Superior temporal gyrus (tissue), 1 donor: Measurements from ENCODE around the gene EIF2B4.
"Not testable (repeated sequence)": the region's sequence is repeated elsewhere in the genome, so short reads cannot be mapped to it uniquely, and the experiment has no call there.

Experiments
- DNase-seq: peaks from one replicate; pipeline ENCODE4 v3.0.0-alpha.2; 2016; ENCODE audit errors: extremely low spot score

EIF2B4 gene

DNA sequence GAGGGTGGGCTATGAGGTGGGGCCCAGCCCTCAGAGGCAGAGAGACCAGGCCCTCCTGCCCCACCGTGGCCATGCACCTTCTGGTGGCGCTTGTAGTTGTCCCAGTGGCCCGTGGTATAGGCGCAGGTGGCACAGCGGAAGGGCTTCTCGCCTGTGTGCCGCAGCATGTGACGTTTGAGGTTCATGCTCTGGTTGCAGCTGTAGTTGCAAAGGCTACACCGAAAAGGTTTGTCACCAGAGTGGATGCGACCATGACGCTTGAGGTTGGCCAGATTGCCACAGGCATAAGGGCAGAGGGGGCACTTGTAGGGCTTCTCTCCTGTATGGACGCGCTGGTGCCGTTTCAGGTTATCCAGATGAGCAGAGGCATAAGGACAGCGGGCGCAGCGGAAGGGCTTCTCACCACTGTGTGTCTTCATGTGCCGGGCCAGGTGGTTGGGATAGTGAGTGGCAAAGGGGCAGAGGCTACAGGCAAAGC, 7.5 kb upstream of the EIF2B4 start:
- no peak for DNase-seq

DNA sequence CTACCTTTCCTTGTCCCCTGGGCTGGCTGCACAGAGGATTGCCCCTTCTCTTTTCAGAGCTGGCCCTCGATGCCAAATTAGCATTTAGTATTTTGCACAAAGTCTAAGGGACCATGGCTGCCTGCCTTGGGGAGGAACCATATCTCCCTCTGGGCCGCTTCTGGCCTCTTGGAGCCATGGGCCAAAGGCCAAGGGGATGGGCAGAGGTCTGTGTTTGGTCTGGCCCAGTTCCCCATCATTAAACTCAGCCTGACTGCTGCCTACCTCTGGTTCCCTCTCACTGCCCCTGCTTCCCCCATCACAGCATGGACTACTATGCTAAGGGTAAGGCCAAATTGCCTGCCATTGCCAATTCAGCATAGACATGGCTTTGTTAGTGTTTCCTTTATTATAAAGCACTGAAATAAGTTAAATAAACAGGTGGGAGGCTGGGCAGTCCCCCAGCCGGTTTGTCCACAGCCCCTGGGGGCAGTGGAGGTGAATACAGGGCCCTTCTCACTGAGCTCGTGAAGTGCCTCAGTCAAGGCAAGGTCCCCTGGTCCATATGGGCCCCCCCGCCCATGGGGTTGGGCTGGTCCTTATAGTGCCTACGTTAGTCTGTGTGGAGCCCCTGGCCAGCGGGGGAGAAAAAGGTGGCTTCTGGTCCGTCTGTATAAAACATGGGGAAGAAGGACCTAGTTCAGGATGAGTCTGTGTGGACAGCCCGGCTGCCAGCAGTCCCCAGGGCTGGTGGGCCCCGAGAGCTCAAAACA, 6.9 kb upstream of the EIF2B4 start:
- no peak for DNase-seq

DNA sequence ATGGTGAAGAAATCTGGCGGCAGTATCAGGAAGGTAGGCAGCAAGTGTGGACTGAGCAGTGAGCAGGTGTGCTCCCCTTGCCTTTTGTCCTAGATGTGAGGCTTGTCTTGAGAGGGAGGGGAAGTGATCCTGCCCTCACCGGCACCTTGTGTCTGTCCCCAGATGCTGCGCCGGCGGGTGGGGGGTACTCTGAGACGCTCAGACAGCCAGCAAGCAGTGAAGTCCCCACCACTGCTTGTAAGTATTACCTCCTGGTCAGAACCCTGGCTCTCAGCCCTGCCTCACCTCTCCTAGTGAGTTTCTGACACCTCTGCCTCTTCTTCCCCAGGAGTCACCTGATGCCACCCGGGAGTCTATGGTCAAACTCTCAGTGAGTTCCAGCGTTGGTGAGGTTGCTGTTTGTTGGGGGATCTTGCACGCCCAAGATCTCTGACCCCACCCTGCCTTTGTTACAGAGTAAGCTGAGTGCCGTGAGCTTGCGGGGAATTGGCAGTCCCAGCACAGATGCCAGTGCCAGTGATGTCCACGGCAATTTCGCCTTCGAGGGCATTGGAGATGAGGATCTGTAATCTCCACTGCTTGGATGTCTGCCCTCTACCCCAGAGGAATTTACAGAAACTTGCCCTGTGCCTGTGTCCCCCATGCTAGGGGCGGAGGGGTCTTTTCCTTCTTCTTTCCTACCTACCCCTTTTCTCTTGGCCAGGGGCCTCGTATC, 6.2 kb upstream of the EIF2B4 start:
- DNase-seq, result no peak

DNA sequence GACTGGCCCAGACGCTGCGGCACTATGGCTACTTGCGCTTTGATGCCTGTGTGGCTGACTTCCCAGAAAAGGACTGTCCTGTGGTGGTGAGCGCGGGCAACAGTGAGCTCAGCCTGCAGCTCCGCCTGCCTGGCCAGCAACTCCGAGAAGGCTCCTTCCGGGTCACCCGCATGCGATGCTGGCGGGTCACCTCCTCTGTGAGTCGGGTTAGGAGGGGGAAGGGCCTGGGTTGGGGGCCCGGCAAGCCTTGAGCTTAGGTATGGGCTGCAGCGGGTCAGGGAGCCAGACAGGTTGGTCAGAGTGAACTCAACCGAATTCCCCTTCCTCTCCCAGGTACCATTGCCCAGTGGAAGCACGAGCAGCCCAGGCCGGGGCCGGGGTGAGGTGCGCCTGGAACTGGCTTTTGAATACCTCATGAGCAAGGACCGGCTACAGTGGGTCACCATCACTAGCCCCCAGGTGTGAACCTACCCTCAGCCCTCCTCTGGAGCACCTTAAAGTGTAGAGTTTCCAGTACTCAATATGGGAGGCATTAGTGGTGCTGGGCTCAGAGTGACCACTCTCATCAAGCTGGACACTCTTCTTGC, 5.5 kb upstream of the EIF2B4 start:
- DNase-seq, result no peak

DNA sequence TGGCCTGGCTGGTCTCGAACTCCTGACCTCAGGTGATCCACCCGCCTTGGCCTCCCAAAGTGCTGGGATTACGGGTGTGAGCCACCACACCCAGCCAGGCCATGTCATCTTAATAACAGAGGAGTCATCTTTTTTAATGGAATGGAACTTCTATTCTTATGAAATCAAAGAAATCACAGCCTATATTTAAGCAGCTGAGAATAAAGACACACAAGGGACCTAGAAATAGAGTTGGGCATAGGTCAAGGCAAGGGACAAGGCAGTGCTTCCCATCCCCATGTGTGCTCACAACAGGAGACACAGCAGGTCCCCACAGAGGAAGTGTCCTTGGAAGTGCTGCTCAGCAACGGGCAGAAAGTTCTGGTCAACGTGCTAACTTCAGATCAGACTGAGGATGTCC, 3.4 kb upstream of the EIF2B4 start:
- DNase-seq, result no peak

DNA sequence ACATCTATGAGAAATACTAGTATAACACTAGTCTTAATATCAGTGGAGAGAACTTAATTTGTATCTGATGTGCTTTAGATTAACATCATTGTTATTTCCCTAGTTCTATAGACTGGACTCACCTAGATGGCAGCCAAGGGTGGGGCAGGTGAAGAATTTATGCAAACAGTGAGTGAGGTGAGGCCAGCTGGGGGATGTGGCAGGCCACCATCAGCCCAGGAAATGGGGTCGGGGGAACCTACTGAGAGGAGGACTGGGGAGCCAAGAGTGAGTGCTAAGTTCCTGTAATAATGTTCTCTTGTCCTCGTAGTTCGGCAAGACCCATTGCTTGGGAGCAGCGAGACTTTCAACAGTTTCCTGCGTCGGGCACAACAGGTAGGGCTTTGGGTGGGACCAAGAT, 2.8 kb upstream of the EIF2B4 start:
- DNase-seq, result no peak

DNA sequence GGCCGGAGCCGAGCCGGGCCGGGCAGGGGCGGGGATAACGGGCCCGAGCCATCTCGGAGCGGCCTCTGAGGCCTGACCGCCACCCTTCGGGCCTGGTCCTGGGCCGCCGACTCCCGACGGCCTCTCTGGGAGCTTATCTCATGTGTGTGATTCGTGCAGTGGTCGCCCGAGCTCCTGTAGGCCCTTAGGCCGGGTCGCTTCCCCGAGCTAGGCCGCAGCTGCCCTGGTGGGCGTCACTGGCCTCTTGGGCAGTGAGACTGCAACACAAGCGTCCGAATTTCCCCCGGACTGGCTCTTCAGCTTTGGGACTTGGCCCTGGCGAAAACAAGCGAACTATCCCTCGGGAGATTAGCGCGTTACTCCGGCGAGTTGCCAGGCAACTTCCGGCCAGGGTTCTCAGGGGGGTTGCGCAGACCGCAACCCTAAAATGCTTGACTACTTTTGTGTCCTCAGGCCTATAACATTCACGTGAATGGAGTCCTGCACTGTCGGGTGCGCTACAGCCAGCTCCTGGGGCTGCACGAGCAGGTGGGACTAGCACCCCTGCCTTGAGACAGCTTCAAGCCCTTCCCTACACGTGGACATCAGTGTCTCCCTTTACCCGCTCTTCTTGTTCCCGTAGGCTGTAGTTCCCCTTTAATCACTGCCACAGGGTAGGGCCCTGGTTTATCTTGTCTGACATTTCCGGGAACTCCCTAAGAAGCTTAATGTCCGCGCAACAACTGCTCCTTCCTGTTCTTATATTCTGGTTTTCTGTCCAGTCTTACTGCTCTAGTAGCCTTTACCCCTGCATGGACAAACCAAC, 880 bp upstream of the EIF2B4 start:
- peak; percentile 11 for DNase-seq

DNA sequence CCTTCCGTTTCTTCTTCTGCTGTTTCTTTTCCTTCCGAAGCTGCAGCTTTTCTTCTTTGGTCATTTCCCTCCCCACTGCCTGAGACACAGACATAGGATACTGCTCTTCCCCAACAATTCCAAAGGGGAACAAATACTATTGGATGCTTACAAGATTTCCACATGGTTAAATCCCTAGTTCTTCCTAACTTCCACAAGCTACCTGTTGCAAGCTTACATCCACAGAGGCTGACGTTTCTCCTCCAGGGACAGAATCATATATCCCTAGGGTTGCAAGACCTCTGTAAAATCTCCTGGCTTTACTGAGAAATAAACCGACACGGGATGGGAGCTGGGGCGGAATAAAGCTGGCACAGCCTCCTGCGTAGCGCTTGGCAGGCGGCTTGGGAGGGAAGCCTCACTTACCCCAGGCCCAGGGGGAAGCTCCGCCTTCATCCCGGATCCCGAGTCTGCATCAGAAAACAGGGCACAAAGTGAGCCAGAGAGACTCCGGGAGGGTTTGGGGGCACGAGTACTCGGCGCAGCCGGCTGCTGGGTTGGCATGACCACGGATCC, 590 bp downstream of the EIF2B4 start:
- peak; percentile 18 for DNase-seq

DNA sequence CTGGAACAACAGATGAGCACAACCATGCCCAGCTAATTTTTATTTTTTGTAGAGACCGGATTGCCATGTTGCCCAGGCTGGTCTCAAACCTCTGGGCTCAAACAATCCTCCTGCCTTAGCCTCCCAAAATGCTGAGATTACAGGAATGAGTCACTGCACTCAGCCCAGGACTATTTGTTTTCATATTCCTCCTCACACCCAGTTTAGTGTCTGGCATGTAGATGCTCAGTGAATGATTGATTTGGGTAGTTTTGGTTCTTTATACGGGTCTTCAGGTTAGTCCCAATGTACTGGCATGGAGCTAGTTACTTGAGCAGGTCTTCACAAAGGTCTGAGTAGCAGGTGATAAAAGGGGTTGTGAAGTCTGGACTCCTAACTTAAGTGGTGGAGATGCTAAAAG, 6.2 kb downstream of the EIF2B4 start:
- no peak for DNase-seq

DNA sequence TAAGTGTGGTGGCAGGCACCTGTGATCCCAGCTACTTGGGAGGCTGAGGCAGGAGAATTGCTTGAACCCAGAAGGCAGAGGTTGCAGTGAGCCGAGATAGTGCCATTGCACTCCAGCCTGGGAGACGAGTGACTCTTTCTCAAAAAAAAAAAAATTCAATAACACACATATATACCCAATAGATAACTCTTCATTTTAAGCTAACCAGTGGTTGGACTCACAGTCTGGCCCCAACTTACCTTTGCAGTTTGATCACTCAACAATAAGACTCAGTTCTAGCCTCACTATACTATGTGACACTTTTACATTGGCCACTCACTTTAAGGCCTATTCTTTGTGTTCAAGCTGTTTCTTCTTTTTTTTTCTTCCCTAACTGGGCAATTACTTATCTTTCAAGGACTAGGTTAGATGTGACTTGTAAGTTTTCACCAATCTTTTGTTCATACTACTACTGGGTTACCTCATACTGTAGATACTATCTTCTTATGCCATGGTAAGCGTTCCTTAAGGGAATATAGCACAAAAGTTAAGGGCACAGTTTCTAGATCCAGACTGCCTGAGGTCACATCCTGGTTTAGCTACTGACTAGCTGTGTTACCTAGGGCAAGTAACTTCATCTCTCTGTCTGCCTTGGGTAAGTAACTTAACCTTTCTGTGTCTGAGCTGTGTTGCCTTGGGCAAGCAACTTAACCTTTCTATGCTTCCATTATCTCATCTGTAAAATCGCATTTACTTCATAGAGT, 7.3 kb downstream of the EIF2B4 start:
- no peak for DNase-seq

DNA sequence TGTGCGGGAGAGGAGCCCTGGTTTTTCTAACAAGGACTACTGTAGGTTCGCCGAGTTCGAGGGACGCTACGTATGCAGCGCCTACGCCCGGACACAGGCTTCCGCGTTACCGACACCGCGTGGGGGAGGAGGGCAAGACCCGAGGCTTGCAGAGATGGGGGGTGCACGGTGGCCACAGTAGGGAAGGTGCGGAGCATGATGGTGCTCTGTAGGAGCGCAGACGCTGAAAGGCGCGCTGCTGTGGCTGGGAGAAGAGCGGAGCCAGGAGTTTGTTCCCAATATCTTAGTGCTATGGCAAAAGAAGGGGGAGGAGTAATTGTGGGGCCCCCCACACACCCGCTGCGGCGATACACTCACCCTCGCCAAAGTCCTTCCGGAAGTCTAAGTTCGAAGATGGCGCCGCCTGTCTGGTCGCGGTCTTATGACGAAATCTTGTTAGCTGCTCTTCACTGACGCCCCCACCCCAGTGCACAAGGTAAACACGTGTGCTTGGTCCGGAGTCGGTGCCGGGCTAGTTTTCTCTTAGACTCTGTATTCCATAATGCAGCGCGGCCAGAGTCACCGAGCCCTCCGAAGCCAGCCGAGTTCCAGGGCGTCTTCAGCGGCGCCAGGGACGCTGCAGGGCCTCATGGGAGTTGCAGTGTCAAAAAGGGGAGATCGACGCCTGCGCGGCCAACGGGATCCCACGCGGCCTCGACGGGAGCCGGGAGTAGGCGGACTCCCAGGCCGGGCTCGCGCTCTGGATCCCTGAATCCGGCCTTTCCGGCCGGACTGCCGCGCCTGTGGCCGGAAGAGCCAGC, 13.6 kb downstream of the EIF2B4 start, which contains the start of gene GTF3C2:
Gene GTF3C2 (minus strand): TSS at position 383 of the 800 bp plus-strand sequence. CDS start 13,210 bp downstream, outside the sequence.
- DNase-seq, result peak; percentile 99

DNA sequence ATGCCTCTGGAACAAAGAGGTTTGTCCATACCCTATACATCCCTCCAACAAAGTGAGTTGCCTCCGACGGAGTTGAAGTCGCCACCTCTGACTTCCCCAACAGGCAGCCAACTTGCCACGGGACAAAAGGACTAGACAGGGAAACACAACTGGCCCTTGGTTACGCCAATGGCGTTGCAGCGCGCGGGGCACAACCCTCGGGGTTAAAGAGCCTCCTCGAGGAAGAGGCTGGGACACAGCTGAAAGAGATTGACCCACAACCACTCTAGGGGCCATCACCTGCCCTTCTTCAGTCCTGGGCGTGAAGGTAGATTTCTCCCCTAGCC, 14.1 kb downstream of the EIF2B4 start:
- DNase-seq, result peak; percentile 11

DNA sequence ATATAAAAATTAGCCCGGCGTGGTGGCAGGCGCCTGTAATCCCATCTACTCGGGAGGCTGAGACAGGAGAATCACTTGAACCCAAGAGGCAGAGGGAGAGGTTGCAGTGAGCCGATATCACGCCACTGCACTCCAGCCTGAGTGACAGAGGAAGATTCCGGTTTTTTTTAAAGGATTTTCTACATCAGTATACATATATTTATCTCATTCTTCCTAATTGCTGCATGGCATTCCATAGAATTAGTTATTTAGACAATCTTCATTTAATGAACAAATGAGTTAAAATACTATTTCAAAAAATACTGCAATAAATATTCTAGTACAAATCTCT, 15.6 kb downstream of the EIF2B4 start:
- DNase-seq, result no peak

DNA sequence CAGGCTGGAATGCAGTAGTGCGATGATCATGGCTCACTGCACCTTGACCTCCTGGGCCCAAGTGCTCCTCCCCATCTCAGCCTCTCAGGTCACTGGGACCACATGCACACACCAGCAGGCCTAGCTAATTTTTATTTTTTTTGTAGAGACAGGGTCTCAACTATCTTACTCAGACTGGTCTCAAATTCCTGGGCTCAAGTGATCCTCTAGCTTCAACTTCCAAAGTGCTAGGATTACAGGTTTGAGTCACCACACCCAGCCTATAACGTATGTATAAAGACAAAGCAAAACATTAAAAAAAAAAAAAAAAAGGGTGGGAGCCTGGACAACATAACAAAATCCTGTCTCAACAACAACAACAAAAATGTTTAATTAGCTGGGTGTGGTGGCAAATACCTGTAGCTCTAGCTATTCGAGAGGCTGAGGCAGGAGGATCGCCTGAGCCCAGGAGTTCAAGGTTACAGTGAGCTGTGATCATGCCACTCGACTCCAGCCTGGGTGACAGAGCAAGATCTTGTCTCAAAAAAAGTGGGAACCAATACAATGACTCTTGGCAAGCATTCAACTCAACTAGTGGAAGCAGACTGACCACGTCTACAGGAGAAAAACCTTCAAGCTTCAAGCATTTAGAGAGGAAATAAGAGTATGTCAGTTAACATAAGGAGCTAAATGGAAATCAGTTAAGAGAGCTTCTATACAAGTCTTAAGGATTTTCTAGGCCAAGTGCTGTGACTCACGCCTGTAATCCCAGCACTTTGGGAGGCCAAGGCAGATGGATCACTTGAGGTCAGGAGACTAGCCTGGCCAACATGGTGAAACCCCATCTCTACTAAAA, 16.2 kb downstream of the EIF2B4 start:
- no peak for DNase-seq

DNA sequence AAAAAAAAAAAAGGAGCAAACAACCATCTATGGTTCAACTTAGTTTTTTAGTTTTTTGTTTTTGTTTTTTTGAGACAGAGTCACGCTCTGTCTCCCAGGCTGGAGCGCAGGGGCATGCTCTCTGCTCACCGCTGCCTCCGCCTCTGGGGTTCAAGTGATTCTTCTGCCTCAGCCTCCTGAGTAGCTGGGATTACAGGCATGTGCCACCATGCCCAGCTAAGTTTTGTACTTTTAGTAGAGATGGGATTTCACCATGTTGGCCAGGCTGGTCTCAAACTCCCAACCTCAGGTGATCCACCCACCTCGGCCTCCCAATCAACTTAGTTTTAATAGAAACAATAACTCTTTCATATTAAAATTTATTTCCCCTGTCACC, 16.8 kb downstream of the EIF2B4 start:
- not testable (repeated sequence) for DNase-seq

DNA sequence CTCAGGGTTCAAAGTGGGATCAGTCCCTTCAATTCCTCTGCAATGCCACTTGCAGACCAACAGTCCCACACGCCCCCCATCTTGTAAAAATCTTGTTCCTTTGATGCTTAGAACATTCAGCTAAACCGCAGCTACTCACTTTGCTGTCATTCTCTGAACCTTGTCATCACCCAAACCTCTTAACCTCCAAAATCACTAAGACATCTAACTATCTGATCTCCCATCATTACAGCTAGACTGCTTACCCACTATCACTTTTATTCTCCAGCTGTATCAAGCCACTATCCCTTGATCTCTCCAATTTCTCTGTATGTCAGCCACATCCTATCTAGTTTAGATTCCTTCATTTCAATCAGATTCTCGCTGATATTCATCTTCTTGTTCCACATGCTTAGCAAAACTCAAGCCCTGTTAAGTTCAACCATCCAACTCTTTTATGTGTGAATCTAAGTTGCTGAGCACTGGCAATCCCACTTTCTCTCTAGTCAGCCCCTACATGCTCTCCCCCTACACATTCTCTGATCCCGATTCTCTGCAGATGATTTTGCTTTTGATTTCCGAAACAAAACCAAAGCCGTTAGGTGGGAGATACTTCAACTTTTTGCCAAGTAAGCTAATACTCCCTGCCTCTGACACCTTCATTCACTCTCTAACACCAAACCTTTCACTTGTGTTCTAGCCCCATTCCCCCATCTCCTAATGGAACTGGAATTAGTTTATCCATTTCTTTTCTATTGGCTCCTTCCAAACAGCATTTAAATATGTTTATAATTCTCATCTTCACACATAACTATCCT, 18.1 kb downstream of the EIF2B4 start:
- no peak for DNase-seq

DNA sequence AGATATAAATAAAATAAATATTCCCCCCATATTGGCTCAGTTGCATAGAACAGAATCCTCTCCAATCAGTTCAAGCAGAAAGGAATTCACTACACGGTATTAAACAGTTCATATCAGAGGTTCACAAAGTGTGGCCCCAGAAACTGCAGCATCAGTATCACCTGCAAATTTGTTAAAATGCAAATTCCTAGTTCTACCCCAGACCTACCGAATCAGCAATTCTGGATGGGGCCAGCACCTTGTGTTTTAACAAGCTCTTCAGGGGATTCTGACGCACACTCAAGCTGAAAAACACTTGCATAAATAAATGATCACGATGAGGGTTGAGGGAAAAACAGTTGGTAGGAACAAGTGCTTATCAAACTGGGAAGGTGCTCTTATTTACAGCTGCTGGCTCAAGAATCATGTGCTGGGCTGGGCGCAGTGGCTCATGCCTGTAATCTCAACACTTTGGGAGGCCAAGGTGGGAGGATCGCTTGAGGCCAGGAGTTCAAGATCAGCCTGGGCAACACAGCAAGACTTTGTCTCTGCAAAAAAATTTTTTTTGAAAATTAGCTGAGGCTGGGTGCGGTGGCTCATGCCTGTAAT, 19.9 kb downstream of the EIF2B4 start:
- no peak for DNase-seq

DNA sequence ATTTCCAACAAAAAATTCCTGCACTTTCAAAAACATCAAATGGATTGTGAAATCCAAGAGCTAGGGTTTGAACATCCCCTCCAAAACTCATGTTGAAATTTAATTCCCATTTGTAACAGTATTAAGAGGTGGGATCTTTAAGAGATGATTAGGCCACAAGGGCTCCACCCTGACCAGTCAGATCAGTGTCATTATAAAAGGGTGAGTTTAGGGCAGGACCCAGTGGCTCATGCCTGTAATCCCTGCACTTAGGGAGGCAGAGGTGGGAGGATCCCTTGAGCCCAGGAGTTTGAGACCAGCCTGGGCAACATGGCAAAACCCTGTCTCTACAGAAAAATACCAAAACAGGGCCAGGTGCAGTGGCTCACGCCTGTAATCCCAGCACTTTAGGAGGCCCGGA, 22.5 kb downstream of the EIF2B4 start:
- DNase-seq, result no peak
